HG02938 (cell line): ENCODE results near the gene RAPGEFL1.
A peak's percentile ranks its signal among the peaks of the same experiment; 100 is the strongest.
"Not testable (repeated sequence)": the region's sequence is repeated elsewhere in the genome, so short reads cannot be mapped to it uniquely, and the experiment has no call there.

Source experiments
- ATAC-seq: cut with Tn5 transposase; IDR thresholded peaks from one replicate; pipeline ENCODE4 v1.9.1; 2021; ENCODE audit warnings: mild to moderate bottlenecking, moderate library complexity; ENCODE audit not compliant: unreplicated experiment

The RAPGEFL1 gene

DNA sequence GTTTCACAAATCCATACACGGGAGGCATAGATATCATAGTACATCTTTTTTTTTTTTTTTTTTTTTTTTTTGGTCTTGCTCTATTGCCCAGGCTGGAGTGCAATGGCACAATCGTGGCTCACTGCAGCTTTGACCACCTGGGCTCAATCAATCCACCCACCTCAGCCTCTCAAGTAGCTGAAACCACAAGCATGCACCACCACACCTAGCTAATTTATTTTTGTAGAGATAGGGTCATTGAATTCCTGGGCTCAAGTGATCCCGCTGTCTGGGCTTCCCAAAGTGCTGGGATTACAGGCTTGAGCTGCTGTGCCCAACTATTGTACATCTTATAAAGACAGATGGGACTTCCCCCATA lies 3.5 kb upstream of the RAPGEFL1 start:
- no peak for ATAC-seq

GRCh38 chr17:40174514-40174913 lies 2.8 kb upstream of the RAPGEFL1 start:
- no peak for ATAC-seq

GRCh38 chr17:40175928-40176753 lies 1.1 kb upstream of the RAPGEFL1 start:
- ATAC-seq: no peak

DNA sequence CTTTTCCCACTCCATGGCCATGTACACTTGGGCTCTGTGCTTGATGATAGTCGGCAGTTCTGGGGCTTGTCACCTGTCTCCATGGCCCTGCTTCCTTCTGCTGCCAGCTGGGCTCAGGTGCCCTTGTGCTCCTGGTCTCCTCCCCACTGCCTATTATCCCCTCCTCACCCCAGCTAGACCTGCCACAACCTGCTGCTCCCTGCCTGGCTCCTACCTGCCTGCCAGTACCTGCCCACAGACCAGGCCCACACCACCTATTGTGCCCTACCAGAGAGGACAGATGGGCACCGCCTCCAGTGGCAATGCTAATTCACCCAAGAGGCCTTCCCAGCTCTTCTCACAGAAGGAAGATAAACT lies 538 bp upstream of the RAPGEFL1 start:
- no peak for ATAC-seq

DNA sequence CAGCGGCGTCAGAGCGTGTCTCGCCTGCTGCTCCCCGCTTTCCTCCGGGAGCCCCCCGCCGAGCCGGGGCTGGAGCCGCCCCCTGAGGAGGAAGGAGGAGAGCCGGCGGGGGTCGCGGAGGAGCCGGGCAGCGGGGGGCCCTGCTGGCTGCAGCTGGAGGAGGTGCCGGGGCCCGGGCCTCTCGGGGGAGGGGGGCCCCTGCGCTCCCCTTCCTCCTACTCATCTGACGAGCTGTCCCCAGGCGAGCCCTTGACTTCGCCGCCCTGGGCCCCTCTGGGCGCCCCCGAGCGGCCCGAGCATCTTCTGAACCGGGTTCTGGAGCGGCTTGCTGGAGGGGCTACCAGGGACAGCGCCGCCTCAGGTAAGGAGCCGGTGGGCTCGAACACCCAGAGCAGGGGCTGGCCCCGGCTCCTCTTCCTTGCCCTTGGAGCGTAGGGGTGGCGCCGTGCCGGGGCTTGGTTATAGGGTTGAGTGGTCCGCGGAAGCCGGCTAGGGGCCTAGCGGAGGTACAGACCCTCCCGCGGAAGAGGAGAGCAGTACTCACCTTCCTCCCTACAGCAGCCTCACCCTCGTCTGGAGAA lies 841 bp downstream of the RAPGEFL1 start:
- no peak for ATAC-seq

GRCh38 chr17:40178660-40179059 lies 1.4 kb downstream of the RAPGEFL1 start:
- ATAC-seq: no peak

DNA sequence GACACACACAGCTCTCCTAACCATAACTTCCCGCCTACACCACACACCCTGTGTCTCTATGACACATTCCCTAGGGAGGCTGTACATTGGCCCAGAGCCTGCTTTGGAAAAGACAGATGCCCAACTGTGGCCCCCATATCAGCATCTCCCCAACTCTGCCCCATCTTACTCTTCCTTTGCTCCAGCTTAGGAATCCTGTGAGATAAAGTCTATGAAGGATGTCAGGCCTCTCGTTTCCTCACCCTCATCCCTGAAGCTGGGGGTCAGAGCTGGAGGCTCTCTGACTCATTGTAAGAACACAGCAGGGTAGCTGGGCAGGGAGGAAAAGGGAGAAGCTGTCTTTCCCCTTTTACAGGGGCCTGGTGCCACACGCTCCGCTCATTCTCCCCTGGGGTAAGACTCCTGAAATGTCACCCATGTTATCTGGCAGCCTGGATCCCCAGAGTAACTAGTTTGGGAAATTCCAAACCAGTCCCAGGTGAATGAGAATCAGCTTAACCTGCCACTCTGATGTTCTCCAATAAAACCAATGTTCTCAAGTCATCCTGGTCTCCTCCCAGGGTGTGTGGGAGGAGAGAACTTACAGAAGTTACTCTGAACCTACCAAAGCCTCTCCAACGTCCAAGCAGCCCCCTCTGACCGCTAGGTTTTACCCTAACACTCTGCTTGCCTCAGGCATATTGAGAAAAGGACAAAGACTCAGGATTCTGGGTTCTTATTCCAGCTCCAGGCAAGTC lies 2.8 kb downstream of the RAPGEFL1 start:
- no peak for ATAC-seq

DNA sequence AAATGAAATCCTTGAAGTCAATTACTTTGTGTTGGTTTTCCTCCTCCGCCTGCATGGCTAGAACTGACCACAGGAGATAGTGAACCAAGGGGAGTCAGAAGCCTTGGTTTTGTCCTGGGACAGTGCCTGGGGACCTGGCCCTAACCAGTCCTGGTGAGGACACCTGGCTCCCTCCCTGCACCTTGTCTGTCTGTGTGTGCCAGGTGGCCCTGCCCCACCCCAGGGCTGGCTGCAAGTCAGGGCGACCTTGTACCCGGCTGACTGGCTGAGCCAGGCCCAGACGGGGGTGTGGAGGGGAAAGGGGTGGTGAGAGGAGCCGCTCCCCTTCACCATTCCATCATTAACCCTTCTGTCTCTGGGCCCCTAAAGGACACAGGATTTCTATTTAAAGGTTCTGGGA lies 3.4 kb downstream of the RAPGEFL1 start:
- no peak for ATAC-seq

- ATAC-seq: no peak
Measured at GRCh38 chr17:40181205-40181604, 3.9 kb downstream of the RAPGEFL1 start.

DNA sequence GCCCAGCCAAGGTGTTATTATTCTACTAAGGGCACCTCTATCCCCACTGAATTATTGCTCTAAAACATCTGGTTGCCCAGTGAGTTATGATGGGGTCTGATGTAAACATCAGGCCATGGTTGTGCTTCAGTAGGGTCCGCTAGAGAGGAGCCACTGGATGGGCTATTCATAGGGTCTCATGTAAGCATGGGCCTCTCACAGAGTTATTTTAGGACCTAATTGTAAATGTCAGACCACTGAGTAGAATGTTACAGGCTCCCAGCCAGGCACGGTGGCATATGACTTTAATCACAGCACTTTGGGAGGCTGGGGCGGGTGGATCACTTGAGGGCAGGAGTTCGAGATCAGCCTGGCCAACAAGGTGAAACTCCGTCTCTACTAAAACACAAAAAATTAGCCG lies 5.3 kb downstream of the RAPGEFL1 start:
- no peak for ATAC-seq

GRCh38 chr17:40187238-40187637 lies 10.0 kb downstream of the RAPGEFL1 start:
- ATAC-seq: no peak

DNA sequence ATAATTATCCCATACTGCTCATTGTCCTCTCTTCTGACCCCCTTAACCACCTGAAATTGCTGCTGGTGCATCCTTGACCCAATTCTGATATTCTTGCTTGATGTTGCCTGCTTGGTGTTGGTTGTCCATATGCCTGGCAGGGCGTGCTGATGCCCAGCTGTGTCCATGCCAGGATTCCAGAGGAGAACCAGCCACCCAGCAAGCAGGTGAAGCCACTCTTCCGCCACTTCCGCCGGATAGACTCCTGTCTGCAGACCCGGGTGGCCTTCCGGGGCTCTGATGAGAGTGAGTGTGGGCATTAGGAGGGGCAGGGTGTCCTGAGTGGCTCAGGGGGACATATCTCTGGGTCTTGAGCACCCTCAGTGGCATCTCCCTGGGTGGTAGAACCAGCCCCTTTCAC lies 11.4 kb downstream of the RAPGEFL1 start:
- ATAC-seq: no peak

- ATAC-seq: no peak
Measured at GRCh38 chr17:40190197-40191021, 13.1 kb downstream of the RAPGEFL1 start.

- peak; percentile 53 for ATAC-seq
Measured at GRCh38 chr17:40191237-40192208, 14.3 kb downstream of the RAPGEFL1 start.

DNA sequence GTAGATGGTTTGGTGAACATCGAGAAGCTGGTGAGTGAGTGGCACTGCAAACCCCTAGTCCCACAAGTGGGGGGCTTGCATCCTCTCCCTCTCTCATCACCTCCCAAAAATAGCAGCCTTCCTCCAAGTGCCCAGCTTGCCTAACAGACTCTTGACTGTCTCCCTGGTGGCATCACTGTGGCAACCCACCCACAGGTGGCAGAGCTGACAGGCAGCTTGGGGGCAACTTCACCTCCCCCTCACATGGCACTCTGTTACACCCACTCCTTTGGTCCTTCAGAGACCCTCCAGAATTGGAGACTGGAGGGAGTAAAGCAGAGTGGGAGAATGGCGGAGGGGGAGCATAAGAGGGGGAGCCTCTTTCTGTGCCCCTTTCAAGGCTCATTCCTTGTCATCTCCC lies 15.7 kb downstream of the RAPGEFL1 start:
- no peak for ATAC-seq

- ATAC-seq: no peak
Measured at GRCh38 chr17:40194821-40195220, 17.6 kb downstream of the RAPGEFL1 start.

GRCh38 chr17:40197550-40197949 lies 20.3 kb downstream of the RAPGEFL1 start:
- ATAC-seq: no peak

GRCh38 chr17:40197965-40198456 lies 20.7 kb downstream of the RAPGEFL1 start:
- ATAC-seq: not testable (repeated sequence)

GRCh38 chr17:40198576-40198975 lies 21.3 kb downstream of the RAPGEFL1 start:
- ATAC-seq: no peak

DNA sequence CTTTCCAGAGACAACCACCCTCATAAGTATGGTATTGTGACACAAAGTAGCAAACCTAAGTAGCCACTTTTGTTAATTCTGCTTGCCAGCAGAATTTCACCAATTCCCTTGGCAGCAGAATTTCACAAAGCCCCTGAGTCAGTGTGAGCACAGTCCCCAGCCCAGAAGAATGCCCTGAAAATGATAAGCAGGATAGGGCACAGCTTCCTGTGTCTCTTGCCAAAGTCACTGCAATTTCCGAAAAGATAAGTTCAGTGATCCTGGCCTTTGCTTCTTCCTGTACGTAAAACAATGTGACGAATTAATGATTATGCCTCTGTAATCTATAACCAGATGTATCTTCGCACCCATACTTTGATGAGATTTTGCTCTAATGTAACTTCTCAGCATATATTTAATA lies 25.9 kb downstream of the RAPGEFL1 start:
- no peak for ATAC-seq
